ENCODE measurements around the gene PML.
"Not testable (repeated sequence)": the region's sequence is repeated elsewhere in the genome, so short reads cannot be mapped to it uniquely, and the experiment has no call there.

Gene PML

GRCh38 chr15:74064822-74065221 lies 70.3 kb downstream of the PML start:
- H3K27me3 ChIP-seq (ENCODE audit: insufficient read depth, low read length, poor library complexity, severe bottlenecking); H3K4me1 ChIP-seq (ENCODE audit: insufficient read depth, low read length, poor library complexity, severe bottlenecking); H3K9me3 ChIP-seq (ENCODE audit: insufficient read depth, low read depth, low read length); H3K9ac ChIP-seq (ENCODE audit: low read depth, low read length, poor library complexity, severe bottlenecking); H3K4me2 ChIP-seq (ENCODE audit: low read depth, low read length, poor library complexity, severe bottlenecking); H3F3A ChIP-seq (ENCODE audit: low read depth); H2AFZ ChIP-seq (ENCODE audit: low read length); H3K9me2 ChIP-seq (replicated peaks; ENCODE audit: low read depth, low read length); H3K79me2 ChIP-seq (ENCODE audit: insufficient read depth, low read length); H4K20me1 ChIP-seq (ENCODE audit: insufficient read depth, low read length, poor library complexity, severe bottlenecking); H3K36me3 ChIP-seq (ENCODE audit: insufficient read depth, low read length); H3K4me3 ChIP-seq (ENCODE audit: low read length, poor library complexity, severe bottlenecking): not testable (repeated sequence)

GRCh38 chr15:74065684-74066411 lies 71.3 kb downstream of the PML start:
- H3K9ac ChIP-seq (ENCODE audit: low read depth, low read length, poor library complexity, severe bottlenecking); H2AFZ ChIP-seq (ENCODE audit: low read length); H4K20me1 ChIP-seq (ENCODE audit: insufficient read depth, low read length, poor library complexity, severe bottlenecking); H3K79me2 ChIP-seq (ENCODE audit: insufficient read depth, low read length); H3F3A ChIP-seq (ENCODE audit: low read depth); H3K4me1 ChIP-seq (ENCODE audit: insufficient read depth, low read length, poor library complexity, severe bottlenecking); H3K9me3 ChIP-seq (ENCODE audit: insufficient read depth, low read depth, low read length); H3K9me2 ChIP-seq (replicated peaks; ENCODE audit: low read depth, low read length); H3K27me3 ChIP-seq (ENCODE audit: insufficient read depth, low read length, poor library complexity, severe bottlenecking); H3K4me2 ChIP-seq (ENCODE audit: low read depth, low read length, poor library complexity, severe bottlenecking); H3K36me3 ChIP-seq (ENCODE audit: insufficient read depth, low read length); H3K4me3 ChIP-seq (ENCODE audit: low read length, poor library complexity, severe bottlenecking): not testable (repeated sequence)
- peak; percentile 22 for TF ChIP-seq CTCF (conservative IDR thresholded peaks at IDR 0.05; ENCODE audit: low read length)

- not testable (repeated sequence) for H3F3A ChIP-seq (ENCODE audit: low read depth); H3K79me2 ChIP-seq (ENCODE audit: insufficient read depth, low read length); H3K9me2 ChIP-seq (replicated peaks; ENCODE audit: low read depth, low read length); H2AFZ ChIP-seq (ENCODE audit: low read length); H3K27me3 ChIP-seq (ENCODE audit: insufficient read depth, low read length, poor library complexity, severe bottlenecking); H4K20me1 ChIP-seq (ENCODE audit: insufficient read depth, low read length, poor library complexity, severe bottlenecking); H3K9me3 ChIP-seq (ENCODE audit: insufficient read depth, low read depth, low read length); H3K4me3 ChIP-seq (ENCODE audit: low read length, poor library complexity, severe bottlenecking); H3K36me3 ChIP-seq (ENCODE audit: insufficient read depth, low read length); H3K4me2 ChIP-seq (ENCODE audit: low read depth, low read length, poor library complexity, severe bottlenecking); H3K4me1 ChIP-seq (ENCODE audit: insufficient read depth, low read length, poor library complexity, severe bottlenecking); H3K9ac ChIP-seq (ENCODE audit: low read depth, low read length, poor library complexity, severe bottlenecking)
These were observed 77.1 kb downstream of the PML start for GRCh38 chr15:74071645-74072044.

GRCh38 chr15:74072132-74072531 lies 77.6 kb downstream of the PML start:
- not testable (repeated sequence) for H3K9me2 ChIP-seq (replicated peaks; ENCODE audit: low read depth, low read length)

More at GRCh38 chr15:74072132-74072531, 77.6 kb downstream of the PML start:
- H2AFZ ChIP-seq (ENCODE audit: low read length); H3K9ac ChIP-seq (ENCODE audit: low read depth, low read length, poor library complexity, severe bottlenecking); H3K9me3 ChIP-seq (ENCODE audit: insufficient read depth, low read depth, low read length); H3K79me2 ChIP-seq (ENCODE audit: insufficient read depth, low read length); H3K4me3 ChIP-seq (ENCODE audit: low read length, poor library complexity, severe bottlenecking); H3K27me3 ChIP-seq (ENCODE audit: insufficient read depth, low read length, poor library complexity, severe bottlenecking); H3F3A ChIP-seq (ENCODE audit: low read depth); H4K20me1 ChIP-seq (ENCODE audit: insufficient read depth, low read length, poor library complexity, severe bottlenecking); H3K4me2 ChIP-seq (ENCODE audit: low read depth, low read length, poor library complexity, severe bottlenecking); H3K36me3 ChIP-seq (ENCODE audit: insufficient read depth, low read length); H3K4me1 ChIP-seq (ENCODE audit: insufficient read depth, low read length, poor library complexity, severe bottlenecking): not testable (repeated sequence)

Measured in Loucy (cell line).